ENCODE results near the gene APOBEC4. TPM values are rescaled to one million over a fixed set of nuclear protein-coding genes. Genes with fewer than 3 reads are reported as not detected.

Gene APOBEC4
- total and polyA plus RNA-seq, 2 of the 4 experiments (the other 2 are of a cell fraction): not detected

GRCh38 chr1:183686229-183686628, 33.1 kb upstream of the APOBEC4 start:
- H2BK20ac ChIP-seq (ENCODE audit: low read depth, low read length): no peak overlapping the region
- no peaks in the 10 kb centered on the region for H3K4me1 ChIP-seq (ENCODE audit: control insufficient read depth, insufficient read depth, low read length)
- no peak overlapping the region for H3K9ac ChIP-seq (ENCODE audit: low read depth, low read length)
- H4K20me1 ChIP-seq (ENCODE audit: insufficient read depth, low read length): no peaks in the 10 kb centered on the region; the same call in 1 of the 2 replicates
- CTCF ChIA-PET: interaction anchor here (1.5 to 3.0 kb wide), 2 partner anchors 30 to 229 kb away, joined by 13 to 15 read pairs; no protein-coding TSS in a partner anchor
- no peak overlapping the region for H3K27ac ChIP-seq (ENCODE audit: insufficient read depth, low read length)
- H2BK5ac ChIP-seq (ENCODE audit: low read depth, low read length, poor library complexity, severe bottlenecking): no peak overlapping the region
- in situ Hi-C loops (cut with MboI; ENCODE audit: low sequenced_read_pairs): no loop called here
- H3K23ac ChIP-seq (ENCODE audit: low read depth, low read length): no peak overlapping the region
- H2AK5ac ChIP-seq (ENCODE audit: low read depth, low read length): no peak overlapping the region
- TF ChIP-seq POLR2A (IDR thresholded peaks at IDR 0.05; ENCODE audit: low read depth, low read length): no peak
- no peak for TF ChIP-seq BHLHE40 (IDR thresholded peaks at IDR 0.05; ENCODE audit: low read depth, low read length)
- no peak for TF ChIP-seq NFE2L2 (IDR thresholded peaks at IDR 0.05; ENCODE audit: low read depth, low read length)
- no peak for TF ChIP-seq SMC3 (IDR thresholded peaks at IDR 0.05; ENCODE audit: low read depth, low read length)
- TF ChIP-seq RFX5 (IDR thresholded peaks at IDR 0.05; ENCODE audit: low read depth, low read length): no peak
- peak; percentile 83 for TF ChIP-seq MAFK (IDR thresholded peaks at IDR 0.05; ENCODE audit: low read depth, low read length)
- TF ChIP-seq CEBPB (IDR thresholded peaks at IDR 0.05; ENCODE audit: low read depth, low read length): no peak
- no peak for TF ChIP-seq MXI1 (IDR thresholded peaks at IDR 0.05; ENCODE audit: borderline replicate concordance, low read depth, low read length)
- BruUV-seq (replicated peaks): no TSS peak
- no peak overlapping the region for H3K4ac ChIP-seq (ENCODE audit: low read depth, low read length)
- no peak overlapping the region for H4K8ac ChIP-seq (ENCODE audit: low read depth in 2 of 2, low read length in 2 of 2)
- H2AK9ac ChIP-seq (replicated peaks; ENCODE audit: low read depth, low read length, poor library complexity): no peak overlapping the region
- DNase-seq (no peak), ATAC-seq (ENCODE audit: low read depth) (no peak)
- no peaks in the 10 kb centered on the region for H3K9me3 ChIP-seq (ENCODE audit: control insufficient read depth, insufficient read depth, low read length)
- no peak overlapping the region for H3K14ac ChIP-seq (replicated peaks; ENCODE audit: low read depth, low read length)
- no peaks in the 10 kb centered on the region for H3K27me3 ChIP-seq (ENCODE audit: control insufficient read depth, insufficient read depth, low read length)
- no peak overlapping the region for H2AFZ ChIP-seq (replicated peaks; ENCODE audit: low read length, poor library complexity)
- no peak overlapping the region for H3K18ac ChIP-seq (ENCODE audit: low read depth, low read length)
- no peak overlapping the region for H4K91ac ChIP-seq (ENCODE audit: insufficient read depth, low read depth, low read length)
- H2BK120ac ChIP-seq (ENCODE audit: low read depth, low read length): no peak overlapping the region
- H3K4me2 ChIP-seq (ENCODE audit: low read depth, low read length): no peak overlapping the region
- intact Hi-C loops (cut with micrococcal nuclease): loop anchor here (5.0 kb wide), 1 partner anchor 404 kb away; no protein-coding TSS in a partner anchor
- no peak overlapping the region for H2BK15ac ChIP-seq (ENCODE audit: low read depth, low read length)
- no peaks in the 10 kb centered on the region for H3K36me3 ChIP-seq (ENCODE audit: control insufficient read depth, insufficient read depth, low read length)
- H3K56ac ChIP-seq (ENCODE audit: extremely low read depth, insufficient read depth, low read length): no peak overlapping the region
- no peak overlapping the region for H4K5ac ChIP-seq (ENCODE audit: low read depth, low read length)
- H3K9me1 ChIP-seq (ENCODE audit: insufficient read depth, low read length): no peaks in the 10 kb centered on the region
- POLR2A ChIA-PET (ENCODE audit: unreplicated experiment): no interaction called here
- H3K79me1 ChIP-seq (ENCODE audit: low read depth in 1 of 2, low read length in 2 of 2): no peaks in the 10 kb centered on the region; a peak in 1 of 4 replicates
- H3K4me3 ChIP-seq (ENCODE audit: insufficient read depth, low read depth, low read length): no peak overlapping the region
- dilution Hi-C loops (cut with HindIII; ENCODE audit: low sequenced_read_pairs, unreplicated experiment): no loop called here
